Spleen (tissue), 7 donors: ENCODE measurements around the gene PTH.

Source experiments
- POLR2A ChIP-seq, 3 donors: fragments of 450-650 bp; IDR thresholded peaks; one replicate each; pipeline ENCODE4 v1.5.1; 2017; ENCODE audit warnings: antibody characterized with exemption in 3 of 3, mild to moderate bottlenecking in 1 of 3
- POLR2AphosphoS5 ChIP-seq, 3 donors: sonication (generic); formaldehyde crosslinking; IDR thresholded peaks; one replicate each; pipeline ENCODE4 v1.5.1; 2017; ENCODE audit warnings: antibody characterized with exemption in 3 of 3
- TF ChIP-seq, protein P1 (sequence below), 11 experiments: fragments of 200-600 bp in 7 of 11; fragments of 450-650 bp in 4 of 11; sonication (generic) in 4 of 11; IDR thresholded peaks in 8 of 11; conservative IDR thresholded peaks in 3 of 11; 1 replicate in 7 of 11; 2 replicates in 4 of 11; pipeline versions ENCODE4 v1.4.0 to v1.8.0; 2016 to 2021; ENCODE audit warnings: antibody characterized with exemption in 11 of 11, inconsistent platforms in 4 of 11, mild to moderate bottlenecking in 1 of 11
- donor health status: DM: no; HTN: no; CAD: no; lungs with moderate emphysema.
- donor health status: DM: no; HTN: no; CAD: no.
- donor health status: DM: no; HTN: no; CAD: no.

DNA sequence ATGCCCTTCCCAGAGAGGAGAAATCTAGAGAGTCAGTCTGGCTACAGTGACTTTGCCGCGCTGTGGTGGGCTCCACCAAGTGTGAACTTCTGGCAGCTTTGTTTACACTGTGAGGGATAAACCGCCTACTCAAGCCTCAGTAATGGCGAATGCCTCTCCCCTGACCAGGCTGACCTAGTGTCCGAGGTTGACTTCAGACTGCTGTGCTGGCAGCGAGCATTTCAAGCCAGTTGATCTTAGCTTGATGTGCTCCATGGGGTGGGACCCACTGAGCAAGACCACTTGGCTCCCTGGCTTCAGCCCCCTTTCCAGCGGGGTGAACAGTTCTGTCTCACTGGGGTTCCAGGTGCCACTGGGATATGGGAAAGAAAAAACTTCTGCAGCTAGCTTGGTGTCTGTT lies 38.6 kb upstream of the PTH start:
- TF ChIP-seq POLR2A (IDR thresholded peaks at IDR 0.05) (no peak), POLR2AphosphoS5 (IDR thresholded peaks at IDR 0.05) (no peak)
- TF ChIP-seq, protein P1, sequence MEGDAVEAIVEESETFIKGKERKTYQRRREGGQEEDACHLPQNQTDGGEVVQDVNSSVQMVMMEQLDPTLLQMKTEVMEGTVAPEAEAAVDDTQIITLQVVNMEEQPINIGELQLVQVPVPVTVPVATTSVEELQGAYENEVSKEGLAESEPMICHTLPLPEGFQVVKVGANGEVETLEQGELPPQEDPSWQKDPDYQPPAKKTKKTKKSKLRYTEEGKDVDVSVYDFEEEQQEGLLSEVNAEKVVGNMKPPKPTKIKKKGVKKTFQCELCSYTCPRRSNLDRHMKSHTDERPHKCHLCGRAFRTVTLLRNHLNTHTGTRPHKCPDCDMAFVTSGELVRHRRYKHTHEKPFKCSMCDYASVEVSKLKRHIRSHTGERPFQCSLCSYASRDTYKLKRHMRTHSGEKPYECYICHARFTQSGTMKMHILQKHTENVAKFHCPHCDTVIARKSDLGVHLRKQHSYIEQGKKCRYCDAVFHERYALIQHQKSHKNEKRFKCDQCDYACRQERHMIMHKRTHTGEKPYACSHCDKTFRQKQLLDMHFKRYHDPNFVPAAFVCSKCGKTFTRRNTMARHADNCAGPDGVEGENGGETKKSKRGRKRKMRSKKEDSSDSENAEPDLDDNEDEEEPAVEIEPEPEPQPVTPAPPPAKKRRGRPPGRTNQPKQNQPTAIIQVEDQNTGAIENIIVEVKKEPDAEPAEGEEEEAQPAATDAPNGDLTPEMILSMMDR (IDR thresholded peaks at IDR 0.05 in 8 of 11, conservative IDR thresholded peaks at IDR 0.05 in 3 of 11): no peak
